Erythroblast (primary cell): ENCODE measurements around the gene MID1IP1.

Experiments
- GATA1 ChIP-seq: IDR thresholded peaks from 2 replicates; pipeline ENCODE4 v1.6.1; 2011; ENCODE audit warnings: low read depth, mild to moderate bottlenecking, control low read depth, low read length, moderate library complexity
- POLR2A ChIP-seq: IDR thresholded peaks from 2 replicates; pipeline ENCODE4 v1.6.1; 2011; ENCODE audit warnings: mild to moderate bottlenecking, low read length

GRCh38 chrX:38839944-38840343 lies 38.7 kb downstream of the MID1IP1 start:
- TF ChIP-seq POLR2A (no peak), GATA1 (no peak)
